ENCODE data around the gene TUBA4B.
"Not testable (repeated sequence)": the region's sequence is repeated elsewhere in the genome, so short reads cannot be mapped to it uniquely, and the experiment has no call there.

TUBA4B gene

GRCh38 chr2:219291910-219292490 lies 39.0 kb downstream of the TUBA4B start:
- no peak for DNase-seq

- DNase-seq: no peak
Measured at GRCh38 chr2:219292616-219293015, 39.6 kb downstream of the TUBA4B start.

- no peak for DNase-seq
Measured at GRCh38 chr2:219293736-219294231, 40.7 kb downstream of the TUBA4B start.

DNA sequence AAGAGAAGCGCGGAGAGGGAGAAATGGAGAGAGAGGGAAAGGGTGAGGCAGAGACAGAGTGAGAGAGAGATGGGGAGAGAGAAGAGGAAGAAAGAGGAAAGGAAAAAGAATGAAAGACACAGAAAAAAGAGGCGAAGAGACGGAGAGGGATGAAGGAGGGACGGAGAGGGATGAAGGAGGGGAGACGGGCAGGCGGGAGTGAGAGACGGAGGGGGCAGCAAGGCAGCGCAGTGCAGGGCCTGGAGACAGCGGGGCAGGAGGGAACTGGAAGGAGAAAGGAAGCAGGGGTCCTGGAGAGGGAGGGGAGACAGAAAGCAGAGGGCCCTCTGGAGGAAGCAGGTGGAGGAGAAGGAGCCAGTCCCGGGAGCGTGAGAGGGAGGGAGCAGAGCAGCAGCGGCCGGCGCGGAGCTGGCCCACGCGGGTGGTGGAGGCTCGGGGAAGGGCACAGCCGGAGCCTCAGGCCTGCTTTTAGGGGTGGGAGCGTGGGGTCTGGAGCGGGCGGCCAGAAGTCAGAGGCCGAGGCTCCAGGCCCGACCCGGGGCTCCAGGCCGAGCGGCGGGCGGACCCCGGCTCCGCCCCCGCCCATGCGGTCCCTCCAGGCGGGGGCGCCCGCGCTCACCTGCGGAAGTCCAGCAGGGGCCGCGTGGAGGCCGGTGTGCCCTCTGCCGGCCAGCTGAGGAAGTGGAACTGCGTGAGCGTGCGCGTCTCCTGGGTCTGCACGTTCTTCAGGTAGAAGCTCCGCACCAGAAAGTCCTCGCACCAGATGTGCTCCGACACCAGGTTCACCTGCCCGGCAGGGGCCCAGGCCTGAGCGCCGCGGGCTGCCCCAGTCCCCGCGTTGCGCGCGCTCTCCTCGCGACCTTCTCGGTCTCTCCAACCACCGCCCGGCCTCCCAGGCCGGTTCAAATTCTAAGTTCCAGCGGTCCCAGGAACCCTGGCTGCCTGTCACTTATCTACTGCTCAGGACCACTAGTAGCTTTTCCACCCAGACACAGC lies 41.6 kb downstream of the TUBA4B start:
- DNase-seq: peak; percentile 79

GRCh38 chr2:219296142-219296541 lies 43.1 kb downstream of the TUBA4B start:
- no peak for DNase-seq

- no peak for DNase-seq
Measured at GRCh38 chr2:219296631-219297391, 43.8 kb downstream of the TUBA4B start.

DNA sequence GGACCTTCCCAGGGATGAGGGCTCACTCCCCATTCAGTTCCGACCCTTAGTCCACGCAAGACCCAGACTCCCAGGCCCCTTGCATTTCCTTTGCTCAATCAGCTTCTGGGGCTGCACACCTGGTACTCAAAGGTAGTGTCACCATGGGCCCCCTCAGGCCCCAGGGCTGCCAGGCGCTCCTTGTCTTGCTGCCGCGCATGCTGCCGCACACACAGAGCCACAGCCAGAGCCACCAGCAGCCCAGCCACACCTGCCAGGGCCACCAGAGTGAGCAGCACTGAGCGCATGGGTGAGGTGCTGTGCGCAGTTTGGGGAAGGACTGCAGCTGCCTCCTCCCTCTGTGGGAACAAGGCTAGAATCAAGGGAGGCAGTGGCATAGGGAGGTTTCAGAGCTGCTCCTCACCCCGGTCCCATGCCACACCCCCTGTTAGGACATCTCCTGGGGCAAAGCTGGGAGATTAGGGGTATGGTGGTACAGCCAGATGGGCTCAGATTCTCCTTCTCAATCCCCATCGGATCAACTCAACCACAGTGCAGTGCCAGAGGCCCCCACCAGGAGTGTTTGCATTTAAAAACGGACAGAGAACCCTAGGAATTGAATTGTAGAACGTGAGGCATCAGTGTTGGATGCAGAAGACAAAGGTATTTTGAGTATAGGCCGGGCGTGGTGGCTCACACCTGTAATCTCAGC lies 44.9 kb downstream of the TUBA4B start:
- no peak for DNase-seq

DNA sequence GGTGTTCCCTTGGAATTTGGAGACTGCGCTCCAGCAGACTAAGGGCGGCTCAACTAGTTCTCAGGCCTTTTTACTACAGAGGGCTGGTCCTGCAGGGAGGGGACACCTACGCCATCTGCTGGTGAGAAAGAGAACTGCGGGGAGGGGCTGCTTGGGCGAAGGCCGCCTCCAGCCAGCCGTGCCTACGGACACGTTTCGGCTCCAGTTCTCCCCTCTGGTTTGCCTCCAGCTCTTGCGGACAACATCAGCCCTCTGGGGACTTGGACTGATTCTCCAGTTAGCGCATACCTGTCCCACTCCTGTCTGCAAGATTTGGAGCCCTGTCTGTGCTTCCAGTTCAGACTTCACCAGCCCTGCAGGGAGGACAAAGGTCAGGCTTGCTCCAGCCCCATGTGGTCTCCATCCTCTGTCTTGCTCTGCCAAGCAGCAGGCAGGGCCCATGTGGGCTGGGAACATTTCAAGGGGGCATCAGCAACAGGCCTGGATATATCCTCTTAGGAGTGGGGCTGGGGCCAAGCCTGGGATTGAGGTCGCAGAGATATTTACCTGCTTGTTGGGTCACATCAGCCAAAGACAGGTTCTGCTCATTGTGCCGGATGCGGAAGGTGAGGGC lies 45.8 kb downstream of the TUBA4B start:
- DNase-seq: peak; percentile 50

DNA sequence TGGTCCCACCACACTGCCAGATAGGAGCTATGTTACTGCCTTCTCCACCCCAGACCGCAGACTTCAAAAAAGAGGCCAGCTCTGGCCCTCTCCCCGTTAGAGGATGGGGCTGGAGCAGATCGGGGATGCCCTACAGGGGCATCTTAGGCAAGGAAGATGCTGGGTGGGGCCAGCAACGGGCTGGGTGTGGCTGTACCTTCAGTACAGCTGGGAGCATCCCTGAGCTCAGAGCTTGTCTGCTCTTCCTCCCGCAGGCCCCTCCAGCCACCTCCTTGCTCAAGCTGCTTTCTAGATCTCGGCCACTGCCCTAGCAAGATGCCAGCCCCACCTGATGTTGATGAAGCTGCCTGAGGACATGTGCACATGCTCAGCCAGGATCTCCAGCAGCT lies 46.3 kb downstream of the TUBA4B start:
- no peak for DNase-seq

DNA sequence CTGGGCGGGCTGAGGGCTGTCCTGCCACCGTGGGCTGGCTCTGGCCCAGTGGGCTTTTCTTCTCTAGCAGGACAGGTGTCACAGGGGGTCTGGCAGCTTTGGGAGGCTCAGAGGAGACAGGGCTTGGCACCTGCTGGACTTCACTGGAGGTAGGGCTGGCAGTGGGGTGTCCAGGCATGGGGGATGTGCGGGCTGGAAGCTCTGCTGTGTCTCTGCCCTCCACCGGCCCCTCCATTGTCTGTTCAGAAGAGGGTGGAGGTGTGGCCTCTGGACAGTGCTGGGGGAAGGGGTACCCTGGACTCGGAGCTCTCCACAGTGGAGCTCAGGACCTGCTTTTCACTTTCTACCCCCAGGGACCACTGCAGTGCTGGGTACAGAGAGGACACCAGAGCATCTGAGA lies 47.0 kb downstream of the TUBA4B start:
- no peak for DNase-seq

- no peak for DNase-seq
Measured at GRCh38 chr2:219302412-219302968, 49.4 kb downstream of the TUBA4B start.

GRCh38 chr2:219304223-219304622 lies 51.2 kb downstream of the TUBA4B start:
- no peak for DNase-seq

GRCh38 chr2:219306047-219306446 lies 53.0 kb downstream of the TUBA4B start:
- no peak for DNase-seq

DNA sequence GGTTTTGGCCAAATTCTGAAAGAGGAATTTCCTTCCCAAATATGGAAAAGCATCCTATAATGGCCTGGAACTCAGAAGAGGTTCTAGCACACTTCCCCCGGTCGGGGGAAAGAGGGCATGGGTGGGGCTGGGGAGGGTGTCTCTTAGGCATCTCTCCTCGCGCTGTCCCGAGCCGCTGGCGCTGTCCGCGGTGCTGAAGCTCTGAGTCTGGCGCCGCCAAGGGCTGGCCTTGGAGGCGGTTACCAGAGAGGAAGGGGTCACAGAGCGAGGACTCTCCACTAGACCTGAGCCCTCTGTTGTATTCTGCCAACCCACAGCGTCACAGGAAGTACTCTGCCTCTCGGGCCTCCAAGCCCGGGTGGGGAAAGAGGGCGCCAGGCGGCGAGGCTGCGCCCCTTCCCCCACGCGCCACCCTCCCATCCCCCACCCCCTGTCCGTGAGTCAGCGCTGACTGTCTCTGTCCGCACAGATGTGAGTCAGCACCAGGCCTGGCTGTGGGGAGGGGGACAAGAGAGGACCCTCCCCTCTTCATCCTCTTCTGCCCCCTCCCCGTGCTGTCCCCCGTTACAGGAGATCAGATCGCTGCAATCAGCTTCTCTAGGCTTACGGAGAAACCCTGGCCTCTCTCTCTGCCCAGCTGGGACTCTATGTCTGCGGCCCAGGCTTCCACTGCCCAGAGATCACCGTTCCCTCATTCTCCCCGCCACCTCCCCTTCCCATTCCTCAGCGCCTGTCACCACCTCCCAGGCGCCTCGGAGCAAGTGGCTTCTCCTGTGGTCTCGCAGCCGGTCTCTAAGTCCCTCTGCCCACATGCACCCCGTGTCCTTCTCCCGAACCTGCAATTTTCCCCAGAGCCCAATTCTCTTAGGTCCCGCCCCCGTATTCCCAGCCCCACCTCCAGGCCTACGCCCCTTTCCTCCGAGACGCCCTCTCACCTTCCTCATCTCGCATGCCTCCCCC lies 55.4 kb downstream of the TUBA4B start:
- no peak for DNase-seq

DNA sequence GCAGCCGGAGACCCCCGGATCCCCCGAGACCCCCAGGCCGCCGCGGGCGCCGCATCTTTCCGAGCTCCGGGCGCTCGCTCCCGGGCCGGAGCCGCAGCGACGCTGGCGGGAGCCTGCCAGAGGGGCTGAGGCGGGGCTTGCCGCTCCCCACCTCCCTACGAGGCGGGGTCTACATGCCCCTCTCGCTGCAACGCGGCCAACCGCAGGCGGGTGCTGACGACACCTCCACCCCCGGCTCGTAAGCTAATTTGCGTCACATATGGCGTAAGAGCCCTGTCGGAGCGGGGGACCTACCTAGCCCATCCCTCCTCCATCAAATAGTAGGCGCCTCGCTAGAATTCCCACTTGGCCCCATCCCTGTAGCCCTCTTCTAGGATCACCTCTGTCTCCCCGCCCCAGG lies 56.2 kb downstream of the TUBA4B start, which contains the start of gene PTPRN:
Gene PTPRN, minus strand, starts transcription at position 124 of the 400 bp plus-strand sequence. Its CDS starts 69 bp downstream, at position 55.
- DNase-seq: peak; percentile 62

GRCh38 chr2:219312683-219313263 lies 59.7 kb downstream of the TUBA4B start:
- DNase-seq: not testable (repeated sequence)

- DNase-seq: no peak
Measured at GRCh38 chr2:219314804-219315468, 61.9 kb downstream of the TUBA4B start.
